HepG2 (cell line): ENCODE data around the gene MORN1. TPM values are rescaled to one million over a fixed set of nuclear protein-coding genes. Genes with fewer than 3 reads are reported as not detected.

ENCODE experiments used
- CREB3 ChIP-seq: sonication (generic); formaldehyde crosslinking; IDR thresholded peaks from 2 replicates; pipeline ENCODE4 v1.5.0; 2020; ENCODE audit warnings: missing genetic modification reagents
- E2F2 ChIP-seq: sonication (generic); formaldehyde crosslinking; IDR thresholded peaks from 2 replicates; pipeline ENCODE4 v1.4.0; 2020; ENCODE audit warnings: missing genetic modification reagents, borderline replicate concordance
- ELF4 ChIP-seq: sonication (generic); formaldehyde crosslinking; IDR thresholded peaks from 2 replicates; pipeline ENCODE4 v1.5.0; 2020; ENCODE audit warnings: missing genetic modification reagents, mild to moderate bottlenecking, moderate library complexity, borderline replicate concordance
- FOXC1 ChIP-seq: sonication (generic); formaldehyde crosslinking; IDR thresholded peaks from 2 replicates; pipeline ENCODE4 v1.8.0; 2022; ENCODE audit warnings: mild to moderate bottlenecking, missing genetic modification reagents, borderline replicate concordance
- HDAC6 ChIP-seq: fragments of 200-600 bp; sonication (generic); IDR thresholded peaks from 2 replicates; pipeline ENCODE4 v1.7.0; 2017; ENCODE audit warnings: mild to moderate bottlenecking, antibody characterized with exemption, low read length, low read depth
- HNRNPUL1 ChIP-seq: fragments of 200-400 bp; formaldehyde crosslinking; IDR thresholded peaks from 2 replicates; pipeline ENCODE4 v1.6.1; 2017; ENCODE audit warnings: low read depth, mild to moderate bottlenecking, low read length, moderate library complexity
- IRX3 ChIP-seq: sonication (generic); formaldehyde crosslinking; IDR thresholded peaks from 2 replicates; pipeline ENCODE4 v1.8.1; 2023; ENCODE audit warnings: mild to moderate bottlenecking, low read depth, missing genetic modification reagents, borderline replicate concordance
- MXD4 ChIP-seq: IDR thresholded peaks from 2 replicates; pipeline ENCODE4 v1.6.1; 2016; ENCODE audit warnings: mild to moderate bottlenecking, missing biosample characterization, missing genetic modification reagents
- NFYB ChIP-seq: sonication (generic); formaldehyde crosslinking; IDR thresholded peaks from 2 replicates; pipeline ENCODE4 v1.4.0; 2020; ENCODE audit warnings: missing genetic modification reagents
- NR2C2 ChIP-seq: sonication (generic); formaldehyde crosslinking; IDR thresholded peaks from 2 replicates; pipeline ENCODE4 v1.4.0; 2020; ENCODE audit warnings: missing genetic modification reagents, mild to moderate bottlenecking, moderate library complexity, borderline replicate concordance
- PCBP1 ChIP-seq: fragments of 200-400 bp; formaldehyde crosslinking; IDR thresholded peaks from 2 replicates; pipeline ENCODE4 v1.6.1; 2017; ENCODE audit warnings: mild to moderate bottlenecking, low read depth, low read length, borderline replicate concordance
- PCBP2 ChIP-seq: fragments of 200-400 bp; formaldehyde crosslinking; optimal IDR thresholded peaks from 2 replicates; pipeline ENCODE3; 2018; ENCODE audit warnings: low read length, low read depth; ENCODE audit not compliant: poor library complexity, severe bottlenecking
- SNRNP70 ChIP-seq: fragments of 200-400 bp; formaldehyde crosslinking; IDR thresholded peaks from 2 replicates; pipeline ENCODE4 v1.6.1; 2017; ENCODE audit warnings: mild to moderate bottlenecking, low read depth, low read length, moderate library complexity
- SOX6 ChIP-seq, 2 experiments: fragments of 450-650 bp in 1 of 2; sonication (generic) in 1 of 2; formaldehyde crosslinking in 1 of 2; IDR thresholded peaks; 2 replicates each; pipeline versions ENCODE4 v1.4.0 to v1.6.1; 2017 to 2020; ENCODE audit warnings: antibody characterized with exemption in 1 of 2, mild to moderate bottlenecking in 1 of 2, missing genetic modification reagents in 1 of 2
- TBP ChIP-seq: sonication (generic); formaldehyde crosslinking; IDR thresholded peaks from 2 replicates; pipeline ENCODE4 v1.5.0; 2020; ENCODE audit warnings: missing genetic modification reagents
- ZC3H13 ChIP-seq: sonication (generic); formaldehyde crosslinking; IDR thresholded peaks from 2 replicates; pipeline ENCODE4 v1.8.1; 2023; ENCODE audit warnings: mild to moderate bottlenecking, missing genetic modification reagents, moderate library complexity
- ZFYVE20 ChIP-seq: sonication (generic); formaldehyde crosslinking; IDR thresholded peaks from 2 replicates; pipeline ENCODE4 v1.8.0; 2023; ENCODE audit warnings: low read depth, mild to moderate bottlenecking, moderate library complexity, missing genetic modification reagents, borderline replicate concordance
- ZNF503 ChIP-seq: sonication (generic); formaldehyde crosslinking; IDR thresholded peaks from 2 replicates; pipeline ENCODE4 v1.4.0; 2020; ENCODE audit warnings: missing genetic modification reagents
- ZNF609 ChIP-seq: sonication (generic); formaldehyde crosslinking; IDR thresholded peaks from 2 replicates; pipeline ENCODE4 v1.4.0; 2020; ENCODE audit warnings: mild to moderate bottlenecking, missing genetic modification reagents, borderline replicate concordance
- ZNF737 ChIP-seq: sonication (generic); formaldehyde crosslinking; IDR thresholded peaks from 2 replicates; pipeline ENCODE4 v1.5.0; 2020; ENCODE audit warnings: missing genetic modification reagents, mild to moderate bottlenecking, borderline replicate concordance
- polyA plus RNA-seq, 8 experiments: library from polyadenylated mRNA; depleted of rRNA in 3 of 8; stranded (reverse) in 7 of 8; unstranded in 1 of 8; fragments of >200 nt; fragmentation: Illumina TruSeq in 4 of 8; extraction: Trizol in 4 of 8; gene quantifications; 2 replicates each; pipeline versions ENCODE4 v1.2.1 to v1.2.3, GENCODE V29; 2011 to 2016; ENCODE audit warnings: low read depth in 4 of 8, missing spikeins in 1 of 8, mixed read lengths in 1 of 8; ENCODE audit not compliant: insufficient read depth in 1 of 8
- total RNA-seq, 5 experiments: library from RNA; depleted of rRNA; stranded (reverse); fragments of >200 nt; fragmentation: Illumina TruSeq; extraction: Trizol; gene quantifications; 2 replicates each; pipeline ENCODE4 v1.2.3, GENCODE V29; 2016; ENCODE audit warnings: low read depth in 1 of 5

The MORN1 gene
- total and polyA plus RNA-seq, 2 of the 13 experiments (the other 11 are each of a cell fraction or from before 2014, with no cell fraction given): 3.1 to 6.5 TPM

GRCh38 chr1:2414297-2414958 is 23.1 kb upstream of the MORN1 start (continued):
- no peak for TF ChIP-seq ZFYVE20 (CRISPR knock-in tag)
- TF ChIP-seq ZNF737 (CRISPR knock-in tag): no peak
- no peak for TF ChIP-seq ZNF609 (CRISPR knock-in tag)
- no peak for TF ChIP-seq CREB3 (CRISPR knock-in tag)
- TF ChIP-seq ZC3H13 (CRISPR knock-in tag): no peak
- no peak for TF ChIP-seq HNRNPUL1
- no peak for TF ChIP-seq PCBP2
- no peak for TF ChIP-seq SOX6 (IDR thresholded peaks at IDR 0.05)
- TF ChIP-seq SOX6 (CRISPR knock-in tag; IDR thresholded peaks at IDR 0.05): no peak
- no peak for TF ChIP-seq ZNF503 (CRISPR knock-in tag)
- no peak for TF ChIP-seq FOXC1 (CRISPR knock-in tag)
- TF ChIP-seq SNRNP70: no peak
- 0 out of 2 replicates have a peak, but pooled peaks have one; percentile 55 for TF ChIP-seq PCBP1
- no peak for TF ChIP-seq MXD4 (CRISPR knock-in tag)
- no peak for TF ChIP-seq NR2C2 (CRISPR knock-in tag)
- no peak for TF ChIP-seq IRX3 (CRISPR knock-in tag)
- no peak for TF ChIP-seq E2F2 (CRISPR knock-in tag)
- no peak for TF ChIP-seq ELF4 (CRISPR knock-in tag)
- no peak for TF ChIP-seq HDAC6
- no peak for TF ChIP-seq TBP (CRISPR knock-in tag)
- TF ChIP-seq NFYB (CRISPR knock-in tag): no peak
